ENCODE data around the gene COPA. TPM values are rescaled to one million over a fixed set of nuclear protein-coding genes. Genes with fewer than 3 reads are reported as not detected.

Gene COPA
- total and polyA plus RNA-seq, 10 of the 15 experiments (the other 5 are each of a cell fraction or from before 2014, with no cell fraction given), result 53.7 to 180 (median 123) TPM

DNA sequence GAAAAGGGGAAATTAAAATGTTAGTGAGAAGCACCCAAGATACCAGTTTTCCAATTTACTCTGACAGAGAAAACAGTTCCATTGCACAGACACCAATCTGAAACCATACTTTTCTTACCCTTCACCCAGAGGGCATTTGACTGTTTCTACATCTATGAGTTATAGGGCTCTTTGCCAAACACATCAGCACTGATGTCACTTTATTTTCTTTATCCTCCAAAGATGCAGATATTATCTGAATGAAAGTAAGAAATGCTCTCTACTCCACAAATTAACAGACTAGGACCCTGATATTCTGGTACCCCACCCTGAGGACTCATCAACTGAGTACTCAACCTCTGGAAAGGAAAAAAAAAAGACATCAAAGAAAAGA, 33.9 kb downstream of the COPA start:
- no peaks in the 10 kb centered on the region for H4K20me1 ChIP-seq (ENCODE audit: control insufficient read depth, insufficient read depth)

DNA sequence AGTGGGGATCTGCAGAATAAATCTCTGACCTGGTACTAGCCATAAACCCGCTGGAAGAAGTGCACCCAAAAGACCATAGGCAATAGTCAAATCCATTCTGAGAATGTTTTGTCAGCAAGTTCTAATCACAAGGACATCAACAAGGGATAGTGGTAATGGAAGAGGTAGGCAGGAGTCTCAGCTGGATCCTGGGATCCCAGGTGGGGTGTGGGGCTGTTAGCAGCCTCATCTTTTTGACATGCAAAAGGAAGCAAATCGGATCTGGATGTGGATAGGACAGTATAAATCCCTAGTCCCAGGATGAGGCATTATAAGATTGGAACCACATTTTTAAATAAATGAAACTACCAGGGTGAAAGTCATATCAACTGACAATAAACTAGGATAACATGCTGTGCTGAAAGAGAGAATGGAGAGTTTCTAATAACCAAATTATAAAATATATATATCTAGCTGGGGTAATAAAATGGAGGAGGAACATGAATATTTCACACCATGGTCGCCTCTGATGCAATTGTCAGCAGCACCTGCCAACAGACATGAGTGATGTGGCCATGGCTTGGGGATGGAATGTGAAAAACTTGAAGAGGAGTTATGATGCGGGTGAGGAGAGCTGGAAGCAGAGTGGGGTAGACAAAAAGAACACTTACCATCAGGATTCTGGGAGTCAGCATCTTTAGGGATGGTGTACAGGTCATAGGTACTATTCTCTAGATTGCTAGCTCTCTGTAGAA, 34.4 kb downstream of the COPA start:
- ChIA-PET RAD21 (ENCODE audit: unreplicated experiment) (interaction anchor here (1.1 kb wide), 1 partner anchor 33 kb away, joined by 3 read pairs; no protein-coding TSS in a partner anchor), POLR2A (no interaction called here), CTCF (interaction anchor here (0.8 to 3.9 kb wide), 2 partner anchors 18 to 86 kb away, joined by 3 to 17 read pairs; no protein-coding TSS in a partner anchor), SMC1A (ENCODE audit: uncharacterized antibody, unreplicated experiment) (interaction anchor here (0.6 to 3.0 kb wide), 3 partner anchors 17 to 208 kb away, joined by 3 to 7 read pairs (median 3); no protein-coding TSS in a partner anchor)
- H3K27ac ChIP-seq (ENCODE audit: control insufficient read depth, insufficient read depth), result no peak overlapping the region
- H3K36me3 ChIP-seq (ENCODE audit: control insufficient read depth in 2 of 2, insufficient read depth in 2 of 2, low read length in 1 of 2), result peaks cover 25 to 39% of the 10 kb centered on the region in 2 experiments
- WGBS (ENCODE audit: insufficient coverage, insufficient replicate concordance, low lambda C conversion rate, missing lambda C conversion rate), result 82% methylated on average over 4 of the region's 4 CpGs
- FAIRE-seq (no peak), ATAC-seq (no peak), DNase-seq (ENCODE audit: low read depth, low spot score) (no peak)
- intact Hi-C loops (cut with micrococcal nuclease; ENCODE audit: unreplicated experiment), result no loop called here
- no peaks in the 10 kb centered on the region for H3K27me3 ChIP-seq (replicated peaks in 1 of 2; ENCODE audit: control insufficient read depth in 2 of 2, insufficient read depth in 2 of 2, low read length in 1 of 2)
- H3K4me1 ChIP-seq (ENCODE audit: control insufficient read depth, insufficient read depth, low read length), result no peaks in the 10 kb centered on the region
- no TSS peak for BruUV-seq (replicated peaks)
- no peak overlapping the region for H3K4me3 ChIP-seq
- H3K9ac ChIP-seq (ENCODE audit: control insufficient read depth, insufficient read depth, low read length), result no peak overlapping the region
- H3K79me2 ChIP-seq (ENCODE audit: control insufficient read depth, insufficient read depth, low read length), result no peaks in the 10 kb centered on the region
- H4K20me1 ChIP-seq (ENCODE audit: control insufficient read depth, insufficient read depth), result no peaks in the 10 kb centered on the region
- H3K4me2 ChIP-seq (ENCODE audit: control insufficient read depth, insufficient read depth), result no peak overlapping the region
- H3K9me3 ChIP-seq (replicated peaks; ENCODE audit: control insufficient read depth, insufficient read depth, low read length), result no peaks in the 10 kb centered on the region
- in situ Hi-C loops (cut with MboI), result no loop called here
- H2AFZ ChIP-seq (ENCODE audit: control insufficient read depth, low read depth, low read length), result no peak overlapping the region
- TF ChIP-seq CREM (IDR thresholded peaks at IDR 0.05; ENCODE audit: low read depth) (no peak), CBFB (IDR thresholded peaks at IDR 0.05; ENCODE audit: low read depth) (no peak), HDGF (IDR thresholded peaks at IDR 0.05) (no peak), FOS (IDR thresholded peaks at IDR 0.05; ENCODE audit: borderline replicate concordance, extremely low read depth, insufficient read length) (no peak), TAF1 (IDR thresholded peaks at IDR 0.05; ENCODE audit: borderline replicate concordance, low read depth, low read length) (no peak), CHD4 (IDR thresholded peaks at IDR 0.05) (no peak), MTA2 (IDR thresholded peaks at IDR 0.05; ENCODE audit: low read depth) (no peak), MXI1 (IDR thresholded peaks at IDR 0.05; ENCODE audit: low read depth, low read length) (no peak), RUNX3 (IDR thresholded peaks at IDR 0.05; ENCODE audit: low read length) (no peak), DPF2 (IDR thresholded peaks at IDR 0.05) (no peak), BACH1 (IDR thresholded peaks at IDR 0.05; ENCODE audit: borderline replicate concordance) (no peak), IRF4 (IDR thresholded peaks at IDR 0.05; ENCODE audit: low read depth, low read length) (no peak), HCFC1 (IDR thresholded peaks at IDR 0.05; ENCODE audit: low read length) (no peak)
- TF ChIP-seq, protein P1, sequence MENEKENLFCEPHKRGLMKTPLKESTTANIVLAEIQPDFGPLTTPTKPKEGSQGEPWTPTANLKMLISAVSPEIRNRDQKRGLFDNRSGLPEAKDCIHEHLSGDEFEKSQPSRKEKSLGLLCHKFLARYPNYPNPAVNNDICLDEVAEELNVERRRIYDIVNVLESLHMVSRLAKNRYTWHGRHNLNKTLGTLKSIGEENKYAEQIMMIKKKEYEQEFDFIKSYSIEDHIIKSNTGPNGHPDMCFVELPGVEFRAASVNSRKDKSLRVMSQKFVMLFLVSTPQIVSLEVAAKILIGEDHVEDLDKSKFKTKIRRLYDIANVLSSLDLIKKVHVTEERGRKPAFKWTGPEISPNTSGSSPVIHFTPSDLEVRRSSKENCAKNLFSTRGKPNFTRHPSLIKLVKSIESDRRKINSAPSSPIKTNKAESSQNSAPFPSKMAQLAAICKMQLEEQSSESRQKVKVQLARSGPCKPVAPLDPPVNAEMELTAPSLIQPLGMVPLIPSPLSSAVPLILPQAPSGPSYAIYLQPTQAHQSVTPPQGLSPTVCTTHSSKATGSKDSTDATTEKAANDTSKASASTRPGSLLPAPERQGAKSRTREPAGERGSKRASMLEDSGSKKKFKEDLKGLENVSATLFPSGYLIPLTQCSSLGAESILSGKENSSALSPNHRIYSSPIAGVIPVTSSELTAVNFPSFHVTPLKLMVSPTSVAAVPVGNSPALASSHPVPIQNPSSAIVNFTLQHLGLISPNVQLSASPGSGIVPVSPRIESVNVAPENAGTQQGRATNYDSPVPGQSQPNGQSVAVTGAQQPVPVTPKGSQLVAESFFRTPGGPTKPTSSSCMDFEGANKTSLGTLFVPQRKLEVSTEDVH (IDR thresholded peaks at IDR 0.05; ENCODE audit: low read depth, partially characterized antibody), result no peak

More for the DNA sequence above, 33.9 kb downstream of the COPA start:
- ChIA-PET CTCF (interaction anchor here (0.8 to 3.9 kb wide), 3 partner anchors 18 to 116 kb away, joined by 3 to 17 read pairs (median 3); no protein-coding TSS in a partner anchor), RAD21 (ENCODE audit: unreplicated experiment) (no interaction called here), POLR2A (no interaction called here), SMC1A (ENCODE audit: uncharacterized antibody, unreplicated experiment) (interaction anchor here (1.2 to 3.0 kb wide), 2 partner anchors 18 to 57 kb away, joined by 3 to 7 read pairs; no protein-coding TSS in a partner anchor)
- intact Hi-C loops (cut with micrococcal nuclease; ENCODE audit: unreplicated experiment), result no loop called here
- no peak overlapping the region for H3K4me2 ChIP-seq (ENCODE audit: control insufficient read depth, insufficient read depth)
- no peak overlapping the region for H3K4me3 ChIP-seq
- H2AFZ ChIP-seq (ENCODE audit: control insufficient read depth, low read depth, low read length), result no peak overlapping the region
- FAIRE-seq, result no peak
- no peak overlapping the region for H3K27ac ChIP-seq (ENCODE audit: control insufficient read depth, insufficient read depth)
- no peak overlapping the region for H3K9ac ChIP-seq (ENCODE audit: control insufficient read depth, insufficient read depth, low read length)
- no peak for TF ChIP-seq TCF3 (IDR thresholded peaks at IDR 0.05; ENCODE audit: borderline replicate concordance, insufficient read depth, low read depth, low read length)
- BruUV-seq (replicated peaks), result no TSS peak
- H3K9me3 ChIP-seq (replicated peaks; ENCODE audit: control insufficient read depth, insufficient read depth, low read length), result no peaks in the 10 kb centered on the region
- in situ Hi-C loops (cut with MboI), result no loop called here
- no peak for ATAC-seq
- no peaks in the 10 kb centered on the region for H3K79me2 ChIP-seq (ENCODE audit: control insufficient read depth, insufficient read depth, low read length)
- peaks cover 27 to 45% of the 10 kb centered on the region in 2 experiments for H3K36me3 ChIP-seq (ENCODE audit: control insufficient read depth in 2 of 2, insufficient read depth in 2 of 2, low read length in 1 of 2)
- no peaks in the 10 kb centered on the region for H3K27me3 ChIP-seq (replicated peaks in 1 of 2; ENCODE audit: control insufficient read depth in 2 of 2, insufficient read depth in 2 of 2, low read length in 1 of 2)
- no peaks in the 10 kb centered on the region for H3K4me1 ChIP-seq (ENCODE audit: control insufficient read depth, insufficient read depth, low read length)
- no peak for DNase-seq (ENCODE audit: low read depth, low spot score)

Measured in GM12878 (cell line).